GM18519 (cell line): ENCODE data around the gene NAIP.
A peak's percentile ranks its signal among the peaks of the same experiment; 100 is the strongest.
"Not testable (repeated sequence)": the region's sequence is repeated elsewhere in the genome, so short reads cannot be mapped to it uniquely, and the experiment has no call there.

Experiments used
- ATAC-seq: cut with Tn5 transposase; IDR thresholded peaks from one replicate; pipeline ENCODE4 v1.9.1; 2021; ENCODE audit warnings: mild to moderate bottlenecking, moderate library complexity; ENCODE audit not compliant: unreplicated experiment, low FRiP score

The NAIP gene

GRCh38 chr5:71025289-71025953, at the start of gene NAIP:
Gene NAIP, minus strand, starts transcription at chr5:71025339. Its CDS starts 12,424 bp downstream, at chr5:71012915.
- ATAC-seq = not testable (repeated sequence)

- ATAC-seq = peak; percentile 90
Measured at GRCh38 chr5:71067262-71067928, 42.3 kb upstream of the NAIP start, which contains the start of gene GTF2H2. Gene GTF2H2, minus strand, starts transcription at chr5:71067676. Its CDS starts 4,913 bp downstream, at chr5:71062763.

DNA sequence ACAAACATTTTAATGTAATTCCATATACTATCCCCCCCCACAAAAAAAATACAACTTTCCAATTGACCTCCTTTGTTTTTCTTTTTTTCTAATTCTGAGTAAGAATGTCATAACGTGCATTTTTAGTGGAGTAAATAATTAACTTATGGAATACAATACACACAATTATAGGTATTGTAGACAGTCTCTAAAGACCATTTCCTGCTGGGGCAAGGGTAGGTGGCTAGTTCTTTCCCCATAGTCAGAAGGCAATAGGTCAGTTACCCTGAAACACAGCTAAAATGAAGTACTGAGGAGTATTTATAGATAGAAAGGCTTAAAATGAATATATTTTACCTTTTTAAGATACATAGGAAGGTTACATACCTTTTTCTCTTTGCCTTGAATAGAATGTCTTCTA, 36.2 kb upstream of the NAIP start:
- ATAC-seq = not testable (repeated sequence)

DNA sequence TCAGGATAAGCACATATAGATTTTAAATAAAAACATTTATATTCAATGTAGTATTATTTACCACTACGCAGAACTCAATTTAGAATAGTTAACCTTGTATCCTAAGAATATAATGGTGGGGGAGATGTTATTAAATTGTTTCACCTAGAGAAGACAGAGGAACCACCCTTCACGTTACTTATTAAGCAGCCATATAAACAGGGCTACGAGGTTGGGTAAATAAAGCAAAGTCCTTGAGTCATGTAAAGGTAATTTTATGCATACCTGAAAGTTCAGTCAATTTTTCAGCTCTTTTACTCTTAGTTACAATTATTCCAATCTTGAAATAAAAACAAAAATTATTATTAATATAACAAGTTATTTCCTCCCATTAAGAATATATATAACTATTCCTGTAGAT, 34.3 kb upstream of the NAIP start:
- ATAC-seq = not testable (repeated sequence)

DNA sequence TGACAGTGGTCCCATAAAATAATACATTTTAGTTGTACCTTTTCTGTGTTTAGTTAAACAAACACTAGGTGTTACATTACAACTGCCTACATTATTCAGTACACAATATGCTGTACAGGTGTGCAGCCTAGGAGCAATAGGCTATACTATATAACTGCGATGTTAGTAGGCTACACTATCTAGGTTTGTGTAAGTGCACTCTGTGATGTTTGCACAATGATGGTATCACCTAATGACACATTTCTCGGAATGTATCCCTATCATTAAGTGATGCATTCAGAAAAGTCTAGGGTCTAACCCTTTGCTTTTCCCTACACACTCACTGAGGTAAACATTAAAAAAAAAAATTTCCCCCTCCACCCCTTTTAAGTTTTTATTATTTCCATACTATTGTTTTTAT, 19.7 kb upstream of the NAIP start:
- ATAC-seq = not testable (repeated sequence)

DNA sequence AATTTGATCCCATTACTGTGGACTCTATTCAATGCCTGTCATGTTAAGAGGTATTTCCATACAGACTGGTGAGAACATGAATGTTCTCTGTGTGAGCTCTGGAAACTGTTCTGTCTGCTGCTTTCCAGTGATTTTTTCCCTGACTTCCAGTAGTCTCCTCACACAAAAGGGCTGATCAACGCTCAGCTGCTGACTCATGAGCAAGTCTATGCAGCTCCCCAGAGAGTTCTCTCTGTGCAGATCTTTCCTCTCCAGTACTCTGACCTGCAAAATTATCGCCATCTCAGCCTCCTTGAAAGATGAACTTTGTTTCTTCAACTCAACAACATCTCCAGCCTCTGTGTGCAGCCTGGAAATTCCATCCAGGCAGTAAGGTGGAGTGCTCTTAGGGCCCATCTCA, 19.0 kb upstream of the NAIP start:
- not testable (repeated sequence) for ATAC-seq

GRCh38 chr5:71031046-71031776, 6.1 kb upstream of the NAIP start:
- not testable (repeated sequence) for ATAC-seq

- not testable (repeated sequence) for ATAC-seq
Measured at GRCh38 chr5:71020643-71021042, 4.5 kb downstream of the NAIP start.

DNA sequence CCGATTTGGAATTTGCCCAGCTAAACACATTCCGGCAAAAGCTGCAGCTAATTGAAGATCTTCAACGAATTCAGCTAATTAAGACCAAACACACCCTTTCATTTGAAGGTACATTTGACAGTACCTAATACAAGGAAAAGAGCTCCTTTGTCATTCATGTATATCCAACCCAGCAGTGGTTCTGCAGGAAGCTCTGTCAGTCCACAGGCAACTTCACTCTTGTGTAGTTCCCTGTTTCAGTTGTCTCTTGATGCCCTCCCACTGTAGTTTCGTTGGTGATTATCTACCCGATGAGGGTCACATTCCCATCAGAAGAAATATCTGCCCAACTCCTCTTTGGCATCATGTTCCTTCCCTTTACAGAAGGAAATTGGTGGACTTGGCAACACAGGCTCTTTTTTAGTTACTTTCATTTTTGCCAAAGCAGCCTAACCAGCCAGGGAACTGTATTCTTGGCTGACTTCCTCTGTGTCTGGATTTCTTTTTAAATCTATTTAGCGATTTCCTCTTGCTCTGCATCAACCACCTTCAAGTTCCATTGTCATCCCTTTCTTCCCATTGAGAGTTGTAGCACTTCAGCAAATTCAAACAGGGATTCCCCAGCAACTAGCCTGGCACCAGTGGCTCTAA, 6.6 kb downstream of the NAIP start:
- ATAC-seq = not testable (repeated sequence)

DNA sequence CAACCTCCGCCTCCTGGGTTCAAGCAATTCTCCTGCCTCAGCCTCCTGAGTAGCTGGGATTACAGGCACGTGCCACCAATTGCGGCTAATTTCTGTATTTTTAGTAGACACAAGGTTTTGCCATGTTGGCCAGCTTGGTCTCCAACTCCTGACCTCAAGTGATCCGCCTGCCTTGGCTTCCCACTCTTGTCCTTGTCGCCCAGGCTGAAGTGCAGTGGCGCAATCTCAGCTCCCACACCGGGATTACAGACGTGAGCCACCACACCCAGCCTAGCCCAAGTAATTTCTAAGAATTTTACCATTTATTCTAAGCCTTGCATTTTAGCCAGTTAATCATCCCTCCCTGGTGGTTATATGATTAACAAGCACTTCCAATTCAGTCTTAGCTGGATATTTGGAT, 11.0 kb downstream of the NAIP start:
- ATAC-seq = no peak

- ATAC-seq = no peak
Measured at GRCh38 chr5:71013575-71013974, 11.6 kb downstream of the NAIP start.

DNA sequence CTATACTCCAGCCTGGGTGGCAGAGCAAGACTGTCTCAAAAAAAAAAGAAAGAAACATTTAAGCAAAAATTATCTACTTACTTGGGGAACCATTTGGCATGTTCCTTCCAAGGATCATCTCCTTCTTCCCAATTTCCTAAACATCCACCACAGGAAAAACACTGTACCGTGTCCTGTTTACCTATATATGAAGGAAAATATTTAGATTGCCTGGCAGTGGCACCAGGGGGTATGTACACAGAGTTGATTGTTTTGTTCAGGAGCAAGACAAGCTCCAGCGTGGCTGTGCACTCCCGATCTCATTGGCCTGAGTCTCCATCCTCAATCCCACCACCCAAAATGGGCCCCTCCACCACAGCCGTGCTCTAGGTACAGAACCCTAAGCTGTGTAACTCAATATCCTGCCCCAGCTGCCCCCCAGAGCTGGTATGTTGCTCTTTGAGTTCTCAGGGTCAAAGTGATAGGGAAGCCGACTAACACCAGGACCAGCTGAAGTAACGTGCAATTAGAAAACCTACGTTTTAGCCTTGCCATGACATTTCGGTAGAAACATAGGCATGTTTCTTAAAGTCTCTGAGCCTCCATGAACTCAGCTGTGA, 13.8 kb downstream of the NAIP start:
- ATAC-seq = no peak

GRCh38 chr5:71006983-71007382, 18.2 kb downstream of the NAIP start:
- not testable (repeated sequence) for ATAC-seq

DNA sequence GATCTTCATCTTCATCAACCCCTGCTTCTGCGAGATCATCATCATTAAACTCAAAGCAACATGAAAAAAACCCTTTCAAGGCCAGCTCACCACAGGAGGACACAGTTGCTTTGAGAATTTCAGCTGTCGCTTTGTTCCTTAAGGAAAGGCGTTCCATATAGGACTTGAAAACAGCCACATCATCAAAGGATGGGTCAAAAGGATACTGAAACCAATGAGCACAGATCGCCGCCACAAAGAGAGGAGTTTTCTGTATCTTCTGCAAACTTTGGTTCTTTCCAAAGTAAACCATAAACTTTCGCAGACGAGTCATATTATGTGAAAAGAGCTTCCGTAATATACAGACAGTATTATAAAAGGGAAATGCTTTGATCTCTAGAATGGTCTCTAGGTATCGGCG, 40.3 kb downstream of the NAIP start:
- not testable (repeated sequence) for ATAC-seq

- not testable (repeated sequence) for ATAC-seq
Measured at GRCh38 chr5:70967220-70967619, 57.9 kb downstream of the NAIP start.

DNA sequence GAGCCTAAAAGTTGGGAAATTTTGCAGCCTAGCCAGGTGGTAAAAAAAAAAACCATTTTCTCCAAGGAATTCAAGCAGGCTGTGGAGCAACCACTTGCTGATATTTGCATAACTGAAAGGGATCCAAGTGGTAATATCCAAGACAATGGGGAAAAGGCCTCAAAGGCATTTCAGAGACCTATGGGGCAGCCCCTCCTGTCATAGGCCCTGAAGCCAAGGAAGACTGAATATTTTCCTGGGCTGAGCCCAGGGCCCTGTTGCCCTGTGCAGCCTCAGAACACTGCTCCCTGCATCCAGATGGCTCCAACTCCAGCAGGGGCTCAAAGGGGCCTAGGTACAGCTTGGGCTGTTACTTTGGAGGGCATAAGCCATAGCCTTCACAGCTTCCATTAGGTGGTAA, 60.6 kb downstream of the NAIP start:
- ATAC-seq = not testable (repeated sequence)

GRCh38 chr5:70953068-70953467, 72.1 kb downstream of the NAIP start:
- not testable (repeated sequence) for ATAC-seq

DNA sequence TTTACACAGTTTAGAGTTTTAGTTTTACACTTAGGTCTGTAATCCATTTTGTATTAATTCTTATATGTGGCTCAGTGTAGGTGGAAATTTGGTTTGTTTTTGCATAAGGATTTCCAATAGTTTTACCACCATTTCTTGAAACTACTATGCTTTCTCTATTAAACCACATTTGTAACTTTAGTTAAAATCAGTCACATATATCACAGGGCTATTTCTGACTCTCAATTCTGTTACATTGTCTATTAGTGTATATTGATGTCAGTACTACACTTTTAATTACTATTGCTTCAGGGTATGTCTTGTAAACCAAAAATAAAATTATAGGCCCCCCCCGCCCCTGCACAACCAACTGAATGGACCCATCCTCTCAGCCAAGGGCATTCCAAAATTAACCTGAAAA, 92.6 kb downstream of the NAIP start:
- ATAC-seq = not testable (repeated sequence)

DNA sequence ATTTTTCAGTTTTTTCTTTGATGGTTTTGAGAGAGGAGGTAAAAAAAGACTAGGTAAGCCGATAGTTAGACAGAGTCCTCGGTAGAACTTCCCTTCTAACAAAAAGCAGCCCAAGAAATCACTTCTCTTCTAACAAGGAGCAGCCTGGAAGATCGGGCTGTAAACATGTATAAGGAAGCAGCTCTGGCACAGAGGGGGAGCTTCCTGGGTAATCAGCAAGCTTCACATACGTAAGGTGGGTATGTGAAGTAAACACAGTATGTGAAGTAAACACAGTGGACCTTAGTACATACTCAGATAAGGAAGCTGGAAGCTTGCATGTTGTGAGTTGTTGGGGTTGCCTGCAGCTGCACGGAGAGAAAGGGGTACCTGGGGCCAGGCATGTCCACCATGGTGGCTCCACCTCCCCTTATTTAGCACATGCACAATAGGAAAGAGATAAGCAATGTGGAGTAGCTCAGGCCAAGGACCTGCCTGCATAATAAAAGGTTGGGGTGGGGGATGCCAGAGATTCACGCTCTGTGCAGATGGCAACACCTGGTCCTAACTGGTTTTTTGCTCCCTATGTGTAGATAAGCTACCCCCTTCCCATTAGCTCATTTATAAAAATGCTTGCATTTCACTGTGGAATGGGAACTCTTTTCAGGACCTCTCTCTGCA, 93.3 kb downstream of the NAIP start:
- ATAC-seq = not testable (repeated sequence)

GRCh38 chr5:70925211-70925562, 100.0 kb downstream of the NAIP start:
- not testable (repeated sequence) for ATAC-seq
